B cell (primary cell): ENCODE data around the gene PLEKHO1.

Source experiments
- CTCF ChIP-seq: fragments of 200-600 bp; IDR thresholded peaks from one replicate; pipeline ENCODE4 v1.8.0; 2022; ENCODE audit warnings: antibody characterized with exemption, mild to moderate bottlenecking
- EZH2 ChIP-seq: IDR thresholded peaks from 2 replicates; pipeline ENCODE4 v1.6.1; 2012; ENCODE audit warnings: borderline replicate concordance, low read depth, mild to moderate bottlenecking, moderate library complexity, low read length; ENCODE audit not compliant: insufficient read depth, poor library complexity, severe bottlenecking

GRCh38 chr1:150187560-150187931 is 37.8 kb downstream of the PLEKHO1 start:
- TF ChIP-seq CTCF (peak; percentile 33), EZH2 (no peak)
